HG02588 (cell line): ENCODE results near the gene TENM4.
"Not testable (repeated sequence)": the region's sequence is repeated elsewhere in the genome, so short reads cannot be mapped to it uniquely, and the experiment has no call there.

Source experiments
- ATAC-seq: cut with Tn5 transposase; IDR thresholded peaks from one replicate; pipeline ENCODE4 v1.9.1; 2021; ENCODE audit warnings: mild to moderate bottlenecking, moderate library complexity; ENCODE audit not compliant: unreplicated experiment

The TENM4 gene

GRCh38 chr11:79222163-79222562 lies 218.7 kb downstream of the TENM4 start:
- not testable (repeated sequence) for ATAC-seq

- ATAC-seq, result no peak
Measured at GRCh38 chr11:79221444-79222130, 219.2 kb downstream of the TENM4 start.

- no peak for ATAC-seq
Measured at GRCh38 chr11:79220171-79220570, 220.7 kb downstream of the TENM4 start.

GRCh38 chr11:79219186-79220045 lies 221.4 kb downstream of the TENM4 start:
- no peak for ATAC-seq

GRCh38 chr11:79212741-79213190 lies 228.1 kb downstream of the TENM4 start:
- no peak for ATAC-seq

GRCh38 chr11:79209540-79210266 lies 231.1 kb downstream of the TENM4 start:
- no peak for ATAC-seq

GRCh38 chr11:79208126-79208525 lies 232.7 kb downstream of the TENM4 start:
- ATAC-seq, result peak; percentile 48

GRCh38 chr11:79206951-79207350 lies 233.9 kb downstream of the TENM4 start:
- no peak for ATAC-seq

- no peak for ATAC-seq
Measured at GRCh38 chr11:79205786-79206185, 235.0 kb downstream of the TENM4 start.

- peak; percentile 61 for ATAC-seq
Measured at GRCh38 chr11:79201677-79202347, 239.0 kb downstream of the TENM4 start.

GRCh38 chr11:79200398-79201070 lies 240.3 kb downstream of the TENM4 start:
- ATAC-seq, result no peak

- no peak for ATAC-seq
Measured at GRCh38 chr11:79199729-79200354, 241.0 kb downstream of the TENM4 start.

- ATAC-seq, result no peak
Measured at GRCh38 chr11:79198898-79199250, 242.0 kb downstream of the TENM4 start.

GRCh38 chr11:79198203-79198897 lies 242.5 kb downstream of the TENM4 start:
- no peak for ATAC-seq

GRCh38 chr11:79196950-79197349 lies 243.9 kb downstream of the TENM4 start:
- no peak for ATAC-seq

GRCh38 chr11:79195209-79195608 lies 245.6 kb downstream of the TENM4 start:
- no peak for ATAC-seq

GRCh38 chr11:79193663-79194310 lies 247.0 kb downstream of the TENM4 start:
- no peak for ATAC-seq

- ATAC-seq, result no peak
Measured at GRCh38 chr11:79192836-79193235, 248.0 kb downstream of the TENM4 start.

- not testable (repeated sequence) for ATAC-seq
Measured at GRCh38 chr11:79191716-79192115, 249.1 kb downstream of the TENM4 start.
